ENCODE data around the gene ARAP2. TPM values are rescaled to one million over a fixed set of nuclear protein-coding genes. Genes with fewer than 3 reads are reported as not detected.

Gene ARAP2
- total RNA-seq, 1 experiment from 2014 or later = 13.6 TPM

DNA sequence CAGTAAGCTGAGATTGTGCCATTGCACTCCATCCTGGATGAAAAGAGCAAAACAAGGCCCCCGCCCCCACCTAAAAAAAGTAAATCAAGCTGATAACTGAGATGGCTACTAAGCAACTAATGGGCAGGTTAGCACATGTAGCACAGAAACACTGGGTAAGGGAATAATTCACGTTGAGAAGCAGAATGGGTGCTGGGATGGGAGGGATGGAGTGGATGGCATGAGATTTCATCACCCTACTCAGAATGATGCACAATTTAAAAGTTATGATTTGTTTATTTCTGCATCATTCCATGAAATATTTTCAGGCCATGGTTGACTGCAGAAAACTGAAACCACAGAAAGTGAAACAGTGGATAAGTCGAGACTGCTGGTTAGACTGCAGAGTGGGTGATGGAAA, 224.0 kb downstream of the ARAP2 start:
- ATAC-seq (no peak), DNase-seq (ENCODE audit: low read depth, low spot score) (no peak)
- Histone ChIP-seq H3K27me3 (ENCODE audit: insufficient read depth, low read length) (no peaks in the 10 kb centered on the region), H3K9me2 (ENCODE audit: insufficient read depth) (no peaks in the 10 kb centered on the region), H3K4me3 (replicated peaks in 1 of 2; ENCODE audit: low read depth in 1 of 2, low read length in 2 of 2) (no peak overlapping the region), H3K9me3 (ENCODE audit: control insufficient read depth in 1 of 2, insufficient read depth in 1 of 2, low read depth in 1 of 2, low read length in 2 of 2) (no peaks in the 10 kb centered on the region), H3K9ac (ENCODE audit: low read length) (no peak overlapping the region), H3K36me3 (ENCODE audit: control insufficient read depth in 1 of 2, insufficient read depth in 2 of 2, low read length in 2 of 2) (no peaks in the 10 kb centered on the region), H3K4me2 (ENCODE audit: low read length) (no peak overlapping the region), H2AFZ (ENCODE audit: low read depth, low read length, poor library complexity, severe bottlenecking) (no peak overlapping the region), H3K79me2 (ENCODE audit: insufficient read depth, low read length) (no peaks in the 10 kb centered on the region), H3K4me1 (ENCODE audit: control insufficient read depth in 1 of 2, insufficient read depth in 2 of 2, low read length in 2 of 2) (peaks cover 3 to 6% of the 10 kb centered on the region in 2 experiments; a peak in 2 of 4 replicates), H4K20me1 (ENCODE audit: insufficient read depth) (no peaks in the 10 kb centered on the region), H3K27ac (ENCODE audit: low read depth, low read length) (no peak overlapping the region)
- no peak for TF ChIP-seq ELF1 (IDR thresholded peaks at IDR 0.05; ENCODE audit: borderline replicate concordance, low read depth)
- TF ChIP-seq SRF (IDR thresholded peaks at IDR 0.05; ENCODE audit: low read depth) = no peak
- TF ChIP-seq ZNF274 (IDR thresholded peaks at IDR 0.05; ENCODE audit: low read depth, low read length) = no peak
- TF ChIP-seq, protein P1, sequence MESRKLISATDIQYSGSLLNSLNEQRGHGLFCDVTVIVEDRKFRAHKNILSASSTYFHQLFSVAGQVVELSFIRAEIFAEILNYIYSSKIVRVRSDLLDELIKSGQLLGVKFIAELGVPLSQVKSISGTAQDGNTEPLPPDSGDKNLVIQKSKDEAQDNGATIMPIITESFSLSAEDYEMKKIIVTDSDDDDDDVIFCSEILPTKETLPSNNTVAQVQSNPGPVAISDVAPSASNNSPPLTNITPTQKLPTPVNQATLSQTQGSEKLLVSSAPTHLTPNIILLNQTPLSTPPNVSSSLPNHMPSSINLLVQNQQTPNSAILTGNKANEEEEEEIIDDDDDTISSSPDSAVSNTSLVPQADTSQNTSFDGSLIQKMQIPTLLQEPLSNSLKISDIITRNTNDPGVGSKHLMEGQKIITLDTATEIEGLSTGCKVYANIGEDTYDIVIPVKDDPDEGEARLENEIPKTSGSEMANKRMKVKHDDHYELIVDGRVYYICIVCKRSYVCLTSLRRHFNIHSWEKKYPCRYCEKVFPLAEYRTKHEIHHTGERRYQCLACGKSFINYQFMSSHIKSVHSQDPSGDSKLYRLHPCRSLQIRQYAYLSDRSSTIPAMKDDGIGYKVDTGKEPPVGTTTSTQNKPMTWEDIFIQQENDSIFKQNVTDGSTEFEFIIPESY (IDR thresholded peaks at IDR 0.05; ENCODE audit: extremely low read depth, insufficient replicate concordance, low read length) = no peak
- TF ChIP-seq POLR2AphosphoS5 (IDR thresholded peaks at IDR 0.05; ENCODE audit: low read depth, low read length) = no peak
- TF ChIP-seq EGR1 (IDR thresholded peaks at IDR 0.05; ENCODE audit: low read depth) = no peak
- TF ChIP-seq, protein P2, sequence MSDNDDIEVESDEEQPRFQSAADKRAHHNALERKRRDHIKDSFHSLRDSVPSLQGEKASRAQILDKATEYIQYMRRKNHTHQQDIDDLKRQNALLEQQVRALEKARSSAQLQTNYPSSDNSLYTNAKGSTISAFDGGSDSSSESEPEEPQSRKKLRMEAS (IDR thresholded peaks at IDR 0.05) = no peak
- no peak for TF ChIP-seq JUND (IDR thresholded peaks at IDR 0.05)
- TF ChIP-seq ZFX (IDR thresholded peaks at IDR 0.05) = no peak
- TF ChIP-seq POLR2A (IDR thresholded peaks at IDR 0.05; ENCODE audit: borderline replicate concordance, extremely low read depth, insufficient read depth, insufficient read length) = no peak
- TF ChIP-seq EZH2phosphoT487 (IDR thresholded peaks at IDR 0.05; ENCODE audit: borderline replicate concordance) = no peak
- TF ChIP-seq SIN3A (IDR thresholded peaks at IDR 0.05; ENCODE audit: low read depth) = no peak
- TF ChIP-seq CBX3 (IDR thresholded peaks at IDR 0.05; ENCODE audit: low read depth) = no peak
- TF ChIP-seq, protein P3, sequence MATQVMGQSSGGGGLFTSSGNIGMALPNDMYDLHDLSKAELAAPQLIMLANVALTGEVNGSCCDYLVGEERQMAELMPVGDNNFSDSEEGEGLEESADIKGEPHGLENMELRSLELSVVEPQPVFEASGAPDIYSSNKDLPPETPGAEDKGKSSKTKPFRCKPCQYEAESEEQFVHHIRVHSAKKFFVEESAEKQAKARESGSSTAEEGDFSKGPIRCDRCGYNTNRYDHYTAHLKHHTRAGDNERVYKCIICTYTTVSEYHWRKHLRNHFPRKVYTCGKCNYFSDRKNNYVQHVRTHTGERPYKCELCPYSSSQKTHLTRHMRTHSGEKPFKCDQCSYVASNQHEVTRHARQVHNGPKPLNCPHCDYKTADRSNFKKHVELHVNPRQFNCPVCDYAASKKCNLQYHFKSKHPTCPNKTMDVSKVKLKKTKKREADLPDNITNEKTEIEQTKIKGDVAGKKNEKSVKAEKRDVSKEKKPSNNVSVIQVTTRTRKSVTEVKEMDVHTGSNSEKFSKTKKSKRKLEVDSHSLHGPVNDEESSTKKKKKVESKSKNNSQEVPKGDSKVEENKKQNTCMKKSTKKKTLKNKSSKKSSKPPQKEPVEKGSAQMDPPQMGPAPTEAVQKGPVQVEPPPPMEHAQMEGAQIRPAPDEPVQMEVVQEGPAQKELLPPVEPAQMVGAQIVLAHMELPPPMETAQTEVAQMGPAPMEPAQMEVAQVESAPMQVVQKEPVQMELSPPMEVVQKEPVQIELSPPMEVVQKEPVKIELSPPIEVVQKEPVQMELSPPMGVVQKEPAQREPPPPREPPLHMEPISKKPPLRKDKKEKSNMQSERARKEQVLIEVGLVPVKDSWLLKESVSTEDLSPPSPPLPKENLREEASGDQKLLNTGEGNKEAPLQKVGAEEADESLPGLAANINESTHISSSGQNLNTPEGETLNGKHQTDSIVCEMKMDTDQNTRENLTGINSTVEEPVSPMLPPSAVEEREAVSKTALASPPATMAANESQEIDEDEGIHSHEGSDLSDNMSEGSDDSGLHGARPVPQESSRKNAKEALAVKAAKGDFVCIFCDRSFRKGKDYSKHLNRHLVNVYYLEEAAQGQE (IDR thresholded peaks at IDR 0.05; ENCODE audit: low read depth) = no peak
- TF ChIP-seq, protein P4, sequence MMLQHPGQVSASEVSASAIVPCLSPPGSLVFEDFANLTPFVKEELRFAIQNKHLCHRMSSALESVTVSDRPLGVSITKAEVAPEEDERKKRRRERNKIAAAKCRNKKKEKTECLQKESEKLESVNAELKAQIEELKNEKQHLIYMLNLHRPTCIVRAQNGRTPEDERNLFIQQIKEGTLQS (IDR thresholded peaks at IDR 0.05) = no peak
- BruUV-seq (replicated peaks) = no TSS peak
- intact Hi-C loops (cut with micrococcal nuclease) = no loop called here
- RAD21 ChIA-PET (ENCODE audit: low non-redundant PET in 1 of 2, low total read pairs in 2 of 2, uncharacterized antibody in 2 of 2, unreplicated experiment in 2 of 2) = no interaction called here
- POLR2A ChIA-PET = no interaction called here
- CTCF ChIA-PET = no interaction called here

Measured in HCT116 (cell line).